ENCODE results near the gene ADGRL4.
"Not testable (repeated sequence)": the region's sequence is repeated elsewhere in the genome, so short reads cannot be mapped to it uniquely, and the experiment has no call there.

Gene ADGRL4

DNA sequence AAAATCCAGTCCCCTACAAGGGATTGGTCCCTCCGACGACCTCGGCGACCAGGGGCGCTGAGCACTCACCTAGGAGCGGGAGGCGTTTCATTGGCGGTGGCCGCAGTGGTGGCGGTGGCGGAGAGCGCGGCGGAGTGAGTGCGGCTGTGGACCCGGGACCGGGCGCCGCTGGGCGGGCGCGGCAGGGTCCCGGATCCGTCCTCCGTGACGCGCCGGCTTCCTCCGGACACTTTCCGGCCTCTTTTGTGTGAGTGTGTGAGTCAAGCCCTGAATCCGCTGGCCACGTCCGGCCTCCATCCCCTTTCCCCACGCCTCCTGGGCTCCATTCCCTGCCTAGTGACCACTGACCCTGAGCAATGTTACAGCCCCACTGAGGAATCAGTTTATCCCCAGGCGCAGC is at the start of gene ADGRL4:
TSS of gene ADGRL4 (minus strand) at position 167 of the 400 bp plus-strand sequence. CDS start at position 91, 76 bp downstream.
- no peak for DNase-seq (ENCODE audit: low read depth in 3 of 3)

DNA sequence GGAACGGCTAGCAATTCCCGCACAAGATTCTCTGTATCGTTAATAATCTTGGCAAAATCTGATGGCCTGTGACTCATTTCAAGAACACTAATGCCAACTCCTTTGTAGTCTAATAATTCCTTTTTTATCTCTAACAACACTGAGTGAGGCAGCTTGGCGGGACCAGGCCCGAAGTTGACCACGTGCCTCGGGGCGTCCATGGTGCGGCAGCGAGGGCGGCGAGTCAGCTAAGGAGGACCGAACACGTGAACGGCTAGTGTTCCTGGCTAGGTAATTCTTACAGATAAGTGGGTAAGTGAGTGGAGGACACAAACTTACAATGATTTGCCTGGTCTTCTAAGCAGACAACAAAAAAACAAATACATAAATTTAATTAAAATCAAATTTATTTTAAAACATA is 49.3 kb upstream of the ADGRL4 start:
- no peak for DNase-seq (ENCODE audit: low read depth in 3 of 3)

- DNase-seq (ENCODE audit: low read depth in 3 of 3), result no peak
Measured at GRCh38 chr1:79052829-79053449, 46.4 kb upstream of the ADGRL4 start.

GRCh38 chr1:79044974-79045650 is 38.6 kb upstream of the ADGRL4 start:
- DNase-seq (ENCODE audit: low read depth in 3 of 3), result no peak

- no peak for DNase-seq (ENCODE audit: low read depth in 3 of 3)
Measured at GRCh38 chr1:79043506-79043905, 37.0 kb upstream of the ADGRL4 start.

GRCh38 chr1:79042539-79042938 is 36.0 kb upstream of the ADGRL4 start:
- DNase-seq (ENCODE audit: low read depth in 3 of 3), result no peak

- no peak for DNase-seq (ENCODE audit: low read depth in 3 of 3)
Measured at GRCh38 chr1:79042117-79042516, 35.6 kb upstream of the ADGRL4 start.

- DNase-seq (ENCODE audit: low read depth in 3 of 3), result no peak
Measured at GRCh38 chr1:79041666-79042065, 35.1 kb upstream of the ADGRL4 start.

DNA sequence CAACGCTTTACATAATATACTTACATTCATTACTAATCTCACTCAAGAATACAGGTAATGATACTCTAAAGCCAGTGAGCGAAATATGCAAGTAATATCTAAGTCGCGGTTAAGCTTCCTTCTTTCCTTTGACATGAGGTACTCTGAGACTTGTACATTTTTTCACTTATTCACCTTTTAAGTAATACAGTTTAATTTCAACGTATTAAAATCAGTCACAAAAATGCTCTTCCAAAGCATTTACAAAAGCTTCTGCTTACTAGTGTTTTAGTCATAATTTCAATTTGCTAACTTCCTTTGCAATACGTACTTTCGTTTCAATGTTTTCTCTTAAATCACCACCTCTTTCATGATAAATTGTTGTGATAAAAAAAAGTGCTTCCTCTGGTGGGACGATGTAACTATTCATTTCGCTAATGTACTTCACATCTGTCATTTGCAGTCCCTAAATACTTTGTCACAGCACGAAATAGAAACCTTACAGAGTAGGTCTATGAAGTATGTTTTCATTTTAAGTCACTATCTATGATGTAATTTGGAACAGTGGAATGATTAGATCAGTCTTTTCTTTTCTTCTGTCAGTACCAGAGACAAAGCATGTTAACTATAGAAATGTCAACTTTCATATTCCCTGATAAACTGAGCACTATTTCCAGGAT is 34.0 kb upstream of the ADGRL4 start:
- no peak for DNase-seq (ENCODE audit: low read depth in 3 of 3)

DNA sequence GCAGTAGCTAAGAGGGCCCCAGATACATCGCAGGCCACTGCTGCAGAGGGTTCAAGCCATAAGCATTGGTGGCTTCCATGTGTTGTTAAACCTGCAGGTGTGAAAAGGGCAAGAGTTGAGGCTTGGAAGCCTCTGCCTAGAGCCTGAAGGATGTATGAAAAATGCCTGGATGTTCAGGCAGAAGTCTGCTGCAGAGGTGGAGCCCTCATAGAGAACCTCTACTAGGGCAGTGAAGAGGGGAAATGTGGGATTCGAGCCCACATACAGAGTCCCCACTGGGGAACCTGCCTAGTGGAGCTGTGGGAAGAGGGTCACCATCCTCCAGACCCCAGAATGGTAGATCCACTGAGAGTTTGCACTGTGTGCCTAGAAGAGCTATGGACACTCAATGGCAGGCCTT is 30.6 kb upstream of the ADGRL4 start:
- DNase-seq (ENCODE audit: low read depth in 3 of 3), result no peak

- DNase-seq (ENCODE audit: low read depth in 3 of 3), result no peak
Measured at GRCh38 chr1:79012500-79012899, 6.0 kb upstream of the ADGRL4 start.

DNA sequence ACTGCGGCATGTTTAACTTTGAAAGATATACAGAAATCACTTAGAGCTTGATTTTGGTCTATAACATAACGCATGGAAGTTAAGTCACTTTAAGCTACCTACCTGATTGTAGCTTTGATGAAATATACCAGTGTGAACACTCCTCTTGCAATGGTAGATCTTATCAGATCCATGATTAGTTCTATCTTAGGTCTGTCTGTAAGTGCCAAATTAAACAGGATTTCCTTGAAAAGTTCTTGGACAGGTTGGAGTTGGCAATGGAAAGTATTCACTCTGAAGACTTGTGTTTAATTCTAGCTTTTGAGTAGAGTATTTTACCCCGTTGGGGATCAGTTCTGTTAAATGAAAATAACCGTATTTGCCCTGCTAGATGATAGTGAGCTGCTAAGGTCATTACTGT is 4.1 kb upstream of the ADGRL4 start:
- no peak for DNase-seq (ENCODE audit: low read depth in 3 of 3)

DNA sequence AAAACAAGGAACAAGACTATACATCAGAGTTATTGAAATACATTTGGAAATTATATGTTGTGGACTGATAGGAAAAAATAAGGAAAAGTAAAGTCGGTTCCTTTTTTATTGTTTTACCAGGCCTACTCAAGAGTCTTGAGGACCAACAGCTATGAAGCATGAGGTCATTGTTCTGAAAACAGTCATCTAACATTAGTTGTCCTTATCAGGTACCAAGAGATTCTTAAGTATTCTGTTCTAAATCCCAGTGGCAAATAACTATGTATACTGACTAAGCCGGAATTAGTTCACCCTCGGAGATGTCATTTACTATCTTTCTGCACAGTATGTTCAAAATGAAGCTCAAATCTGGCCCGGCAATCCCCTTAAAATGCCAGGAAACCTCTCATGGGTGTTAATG is 585 bp downstream of the ADGRL4 start:
- no peak for DNase-seq (ENCODE audit: low read depth in 3 of 3)

DNA sequence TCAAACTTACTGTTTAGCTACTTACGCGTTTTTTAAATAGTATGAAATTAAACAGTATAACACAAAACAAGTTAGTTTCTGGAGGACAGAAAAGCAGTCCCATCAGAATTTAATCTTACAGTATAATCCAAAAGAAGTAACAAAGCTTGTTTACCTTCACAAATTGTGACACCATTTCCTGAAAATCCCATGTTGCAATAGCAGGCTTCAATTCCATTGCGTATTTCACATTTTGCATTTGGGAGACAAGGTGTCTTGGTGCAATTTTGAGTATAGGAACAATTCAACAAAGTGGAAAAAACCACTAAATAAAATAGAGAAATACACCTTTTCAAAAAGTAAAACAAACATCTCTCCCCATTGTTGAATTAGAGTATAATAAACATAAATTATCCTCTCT is 1.6 kb downstream of the ADGRL4 start:
- no peak for DNase-seq (ENCODE audit: low read depth in 3 of 3)

DNA sequence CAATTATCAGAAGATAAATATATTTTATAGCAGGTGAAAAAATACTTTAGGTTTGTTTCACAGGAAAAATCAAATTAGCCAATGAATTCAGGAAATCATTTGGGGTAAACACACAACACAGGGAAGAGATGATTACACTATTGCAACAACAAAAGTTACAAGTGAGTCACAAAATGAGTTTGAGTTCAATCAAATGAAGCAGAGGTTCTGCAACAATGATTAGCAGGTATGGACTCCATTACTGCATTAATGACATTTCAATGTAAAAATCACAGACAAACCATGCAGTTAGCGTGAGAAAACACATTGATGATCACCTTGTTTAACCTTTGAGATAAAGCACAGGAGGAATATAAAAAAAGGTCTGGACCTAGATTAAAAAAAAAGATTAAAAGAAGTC is 9.7 kb downstream of the ADGRL4 start:
- no peak for DNase-seq (ENCODE audit: low read depth in 3 of 3)

- no peak for DNase-seq (ENCODE audit: low read depth in 3 of 3)
Measured at GRCh38 chr1:78987042-78987441, 19.5 kb downstream of the ADGRL4 start.

- DNase-seq (ENCODE audit: low read depth in 3 of 3), result no peak
Measured at GRCh38 chr1:78980511-78980910, 26.0 kb downstream of the ADGRL4 start.

DNA sequence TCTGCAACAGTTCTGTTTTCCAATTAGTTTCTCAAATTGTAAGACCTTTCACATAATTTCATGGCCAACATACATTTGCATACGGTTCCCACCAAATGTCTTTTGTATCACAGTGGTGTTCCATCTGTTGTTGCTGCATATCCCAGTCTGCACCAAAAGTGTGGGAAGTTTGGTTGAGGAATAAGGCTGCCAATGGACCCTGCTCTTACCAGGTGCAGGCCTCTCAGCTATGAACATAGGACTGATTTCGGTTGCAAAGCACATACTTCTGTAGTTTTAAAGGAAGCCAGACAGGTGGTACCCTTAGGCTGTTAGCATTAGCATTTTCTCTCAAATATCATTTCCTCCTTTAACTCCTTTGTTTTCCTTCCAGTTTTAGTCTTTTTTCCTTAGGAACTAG is 33.8 kb downstream of the ADGRL4 start:
- no peak for DNase-seq (ENCODE audit: low read depth in 3 of 3)

GRCh38 chr1:78967091-78967490 is 39.4 kb downstream of the ADGRL4 start:
- not testable (repeated sequence) for DNase-seq (ENCODE audit: low read depth in 3 of 3)

DNA sequence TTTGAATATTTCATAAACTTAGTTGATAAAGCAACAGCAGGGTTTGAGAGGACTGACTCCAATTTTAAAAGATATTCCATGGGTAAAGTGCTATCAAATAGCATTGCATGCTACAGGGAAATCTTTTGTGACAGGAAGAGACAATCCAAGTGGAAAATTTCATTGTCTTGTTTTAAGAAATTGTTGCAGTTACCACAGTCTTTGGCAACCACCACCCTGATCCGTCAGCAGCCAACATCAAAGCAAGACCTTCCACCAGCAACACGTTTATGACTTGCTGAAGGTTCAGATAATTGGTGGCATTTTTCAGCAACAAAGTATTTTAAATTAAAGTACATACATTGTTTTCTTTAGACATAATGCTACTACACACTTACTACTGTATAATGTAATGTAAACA is 47.8 kb downstream of the ADGRL4 start:
- DNase-seq (ENCODE audit: low read depth in 3 of 3), result no peak

DNA sequence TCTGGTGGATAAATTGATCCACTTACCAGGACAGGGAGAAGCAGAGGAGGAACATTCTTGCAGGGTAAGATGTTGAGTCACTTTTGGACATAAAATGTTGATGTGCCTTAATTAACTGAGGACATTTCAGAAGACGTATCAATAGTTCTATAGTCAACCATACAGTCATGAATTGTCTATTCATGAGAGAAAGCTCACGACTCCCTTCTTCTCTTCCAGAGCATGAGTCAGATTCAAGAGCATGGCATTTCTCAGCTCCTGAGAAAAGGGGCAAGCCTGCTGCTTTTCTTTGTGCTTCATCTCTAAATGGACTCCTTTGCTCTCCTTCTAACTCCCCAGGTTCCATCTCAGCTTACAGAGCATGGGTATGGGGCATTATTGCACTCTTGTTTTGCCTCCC is 55.7 kb downstream of the ADGRL4 start:
- no peak for DNase-seq (ENCODE audit: low read depth in 3 of 3)

- no peak for DNase-seq (ENCODE audit: low read depth in 3 of 3)
Measured at GRCh38 chr1:78949227-78949626, 57.3 kb downstream of the ADGRL4 start.

DNA sequence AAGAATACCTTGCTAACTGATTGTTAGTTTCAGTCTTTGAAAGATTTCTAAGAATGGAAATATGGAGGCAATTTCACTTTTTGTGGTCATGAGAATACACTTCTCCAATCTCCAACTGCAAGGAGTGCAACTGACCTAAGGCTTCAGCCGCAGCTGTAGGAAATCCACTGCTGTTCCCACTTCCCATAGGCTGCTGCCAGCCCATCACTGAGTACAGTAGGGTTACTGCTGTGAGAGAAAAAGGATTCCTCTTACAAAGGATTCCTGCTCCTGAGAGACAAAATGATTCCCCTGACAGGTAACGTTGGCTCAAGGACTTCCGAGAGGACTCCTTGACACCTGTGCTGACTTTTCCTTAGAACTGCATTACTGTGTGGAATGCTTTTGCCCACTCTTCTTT is 87.4 kb downstream of the ADGRL4 start:
- no peak for DNase-seq (ENCODE audit: low read depth in 3 of 3)
